Measurements from ENCODE around the gene CSPG4.
"Not testable (repeated sequence)": the region's sequence is repeated elsewhere in the genome, so short reads cannot be mapped to it uniquely, and the experiment has no call there.

The CSPG4 gene

GRCh38 chr15:75646112-75646943 is 66.3 kb downstream of the CSPG4 start:
- Histone ChIP-seq H3K4me3 (peak overlapping the region; percentile 63 to 88 (median 79)), H3K27ac (peak overlapping the region in 20 of 21 experiments; percentile 78 to 98 (median 94))

- H3K27ac ChIP-seq: no peak overlapping the region
Observed at GRCh38 chr15:75644376-75644775, 68.3 kb downstream of the CSPG4 start.

GRCh38 chr15:75641603-75642002 is 71.0 kb downstream of the CSPG4 start:
- no peak overlapping the region for H3K27ac ChIP-seq
- H3K4me3 ChIP-seq: no peak overlapping the region

More at GRCh38 chr15:75644376-75644775, 68.3 kb downstream of the CSPG4 start:
- H3K4me3 ChIP-seq: no peak overlapping the region

GRCh38 chr15:75641179-75641503 is 71.5 kb downstream of the CSPG4 start:
- peak overlapping the region in 14 of 21 experiments; percentile 88 to 98 (median 94) for H3K27ac ChIP-seq
- H3K4me3 ChIP-seq: peak overlapping the region in 2 of 7 experiments; percentile 79 to 84

- H3K4me3 ChIP-seq: peak overlapping the region; percentile 57 to 99 (median 84)
- H3K27ac ChIP-seq: peak overlapping the region; percentile 34 to 98 (median 94)
Observed at GRCh38 chr15:75640483-75641178, 72.0 kb downstream of the CSPG4 start.

GRCh38 chr15:75639709-75640482 is 72.8 kb downstream of the CSPG4 start, which contains the start of gene IMP3:
IMP3 (minus strand) TSS chr15:75640224; CDS start chr15:75640168, 56 bp downstream.
- Histone ChIP-seq H3K4me3 (peak within 1 kb of the TSS; percentile 57 to 99 (median 84)), H3K27ac (peak within 1 kb of the TSS; percentile 87 to 98 (median 94))

- H3K4me3 ChIP-seq: peak overlapping the region; percentile 57 to 99 (median 84)
Observed at GRCh38 chr15:75639191-75639708, 73.4 kb downstream of the CSPG4 start.

GRCh38 chr15:75637245-75638009 is 75.2 kb downstream of the CSPG4 start:
- Histone ChIP-seq H3K4me3 (peak overlapping the region in 2 of 7 experiments; percentile 79 to 99), H3K27ac (peak overlapping the region in 14 of 21 experiments; percentile 40 to 98 (median 92))

More at GRCh38 chr15:75639191-75639708, 73.4 kb downstream of the CSPG4 start:
- H3K27ac ChIP-seq: peak overlapping the region; percentile 87 to 98 (median 94)

GRCh38 chr15:75636026-75636425 is 76.6 kb downstream of the CSPG4 start:
- no peak overlapping the region for H3K4me3 ChIP-seq
- no peak overlapping the region for H3K27ac ChIP-seq

- H3K27ac ChIP-seq, H3K4me3 ChIP-seq: not testable (repeated sequence)
Observed at GRCh38 chr15:75633922-75634321, 78.7 kb downstream of the CSPG4 start.

GRCh38 chr15:75631935-75632334 is 80.7 kb downstream of the CSPG4 start:
- H3K27ac ChIP-seq: no peak overlapping the region

GRCh38 chr15:75625542-75626347 is 86.9 kb downstream of the CSPG4 start, which contains the start of gene SNUPN:
SNUPN (minus strand) TSS chr15:75625725; CDS start chr15:75621051, 4,674 bp downstream.
- H3K4me3 ChIP-seq: peak within 1 kb of the TSS; percentile 75 to 98 (median 87)
- H3K27ac ChIP-seq: peak within 1 kb of the TSS; percentile 89 to 99 (median 96)

More at GRCh38 chr15:75631935-75632334, 80.7 kb downstream of the CSPG4 start:
- H3K4me3 ChIP-seq: no peak overlapping the region

All from skin epidermis (tissue), 12 donors.